Panc1 (cell line): ENCODE data around the gene DHCR7. TPM values are rescaled to one million over a fixed set of nuclear protein-coding genes. Genes with fewer than 3 reads are reported as not detected.

Experiments used
- ATAC-seq: fragments of 200-7000 bp; cut with Tn5 transposase; 2 replicates; pipeline ENCODE4 v1.9.1; 2020; ENCODE audit warnings: mild to moderate bottlenecking, moderate library complexity
- BruUV-seq: library from RNA; stranded (reverse); fragments of 400-500 nt; replicated peaks from 2 replicates; lab custom pipeline; 2021; lab: Mats Ljungman, UMichigan
- CTCF ChIA-PET: fragments of 300-600 bp; sonication (Branson Sonifier 250); formaldehyde crosslinking; loops from one replicate; lab custom pipeline; 2022; ENCODE audit warnings: antibody characterized with exemption; lab: Charles Lee
- POLR2A ChIA-PET: fragments of 300-600 bp; sonication (Branson Sonifier 250); formaldehyde crosslinking; loops from one replicate; lab custom pipeline; 2022; ENCODE audit warnings: antibody characterized with exemption; lab: Charles Lee
- DNase-seq: peaks from one replicate; pipeline ENCODE4 v3.0.0-alpha.2; 2010; ENCODE audit warnings: low read depth, low spot score
- H3K27ac ChIP-seq: 2 replicates; pipeline ENCODE4 v1.5.1; 2011; ENCODE audit warnings: mild to moderate bottlenecking, low read length, inconsistent platforms
- H3K27me3 ChIP-seq: fragments of 200-500 bp; sonication (Bioruptor generic); 2 replicates; pipeline ENCODE4 v1.6.0; 2014; ENCODE audit warnings: low read length, inconsistent platforms; ENCODE audit not compliant: control insufficient read depth, insufficient read depth
- H3K36me3 ChIP-seq: fragments of 200-500 bp; sonication (Bioruptor generic); 2 replicates; pipeline ENCODE4 v1.5.1; 2014; ENCODE audit warnings: inconsistent platforms, mild to moderate bottlenecking, low read length, moderate library complexity; ENCODE audit not compliant: control insufficient read depth, insufficient read depth
- H3K4me1 ChIP-seq: 2 replicates; pipeline ENCODE4 v1.5.1; 2011; ENCODE audit warnings: inconsistent platforms, mild to moderate bottlenecking, low read length, moderate library complexity; ENCODE audit not compliant: control insufficient read depth, insufficient read depth
- H3K4me3 ChIP-seq, 2 experiments: 2 replicates each; pipeline ENCODE4 v1.5.1; 2011 to 2012; ENCODE audit warnings: low read depth in 2 of 2, low read length in 2 of 2, mild to moderate bottlenecking in 2 of 2, inconsistent platforms in 1 of 2, moderate library complexity in 1 of 2
- H3K9me3 ChIP-seq: fragments of 200-500 bp; sonication (Bioruptor generic); 2 replicates; pipeline ENCODE4 v1.5.1; 2014; ENCODE audit warnings: low read depth, mild to moderate bottlenecking, inconsistent platforms, low read length, moderate library complexity; ENCODE audit not compliant: control insufficient read depth, insufficient read depth
- POLR2AphosphoS5 ChIP-seq: IDR thresholded peaks from 2 replicates; pipeline ENCODE4 v1.6.1; 2012; ENCODE audit warnings: mild to moderate bottlenecking, low read depth, low read length, moderate library complexity
- SIN3A ChIP-seq: IDR thresholded peaks from 2 replicates; pipeline ENCODE4 v1.6.1; 2012; ENCODE audit warnings: low read depth, mild to moderate bottlenecking, low read length, moderate library complexity, borderline replicate concordance; ENCODE audit not compliant: insufficient read depth
- TCF7L2 ChIP-seq: IDR thresholded peaks from 2 replicates; pipeline ENCODE4 v1.6.1; 2011; ENCODE audit warnings: mild to moderate bottlenecking, low read depth, low read length, inconsistent platforms
- in situ Hi-C: cut with HindIII; loops from 2 replicates; pipeline ENCODE4 v1.10.0; 2016; ENCODE audit warnings: low sequenced_read_pairs, low pct_unique_long_range_greater_than_20kb
- intact Hi-C: fragments of 100-400 bp; cut with micrococcal nuclease; formaldehyde crosslinking; loops from one replicate; pipeline ENCODE4 v1.10.0; 2022; ENCODE audit not compliant: unreplicated experiment
- total RNA-seq: library from RNA; stranded (reverse); gene quantifications from one replicate; pipeline ENCODE4 v1.2.1, GENCODE V29; 2021; ENCODE audit not compliant: unreplicated experiment
- TF ChIP-seq, protein P1 (sequence below): fragments of 450-650 bp; IDR thresholded peaks from 2 replicates; pipeline ENCODE4 v1.5.1; 2017; ENCODE audit warnings: mild to moderate bottlenecking
- TF ChIP-seq, protein P2 (sequence below), 2 experiments: IDR thresholded peaks; 2 replicates each; pipeline ENCODE4 v1.6.1; 2011 to 2012; ENCODE audit warnings: low read depth in 2 of 2, control low read depth in 1 of 2, low read length in 1 of 2, mild to moderate bottlenecking in 1 of 2, moderate library complexity in 1 of 2; ENCODE audit not compliant: insufficient read depth in 1 of 2

DHCR7 gene
- total RNA-seq, 1 experiment from 2014 or later: 356 TPM

DNA sequence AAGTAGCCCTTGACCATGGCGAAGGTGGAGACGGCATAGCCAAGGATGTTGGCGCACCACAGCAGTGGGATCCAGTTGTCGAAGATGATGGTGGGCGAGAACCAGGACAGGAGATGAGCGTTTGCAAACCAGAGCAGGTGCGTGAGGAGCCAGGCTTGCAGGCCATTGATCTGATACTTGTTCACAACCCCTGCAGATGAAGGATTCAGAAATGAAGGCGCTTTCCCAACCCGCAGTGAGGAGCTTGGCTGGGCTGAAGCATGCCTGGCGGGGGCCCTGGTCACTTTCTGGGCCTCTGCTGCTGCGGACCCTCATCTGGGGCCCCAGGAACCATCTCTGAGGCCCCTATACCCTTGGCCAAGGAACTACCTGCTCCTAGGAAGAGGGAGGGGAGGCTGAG lies 6.9 kb downstream of the DHCR7 start:
- no peak for ATAC-seq
- POLR2A ChIA-PET: no interaction called here
- in situ Hi-C loops (no loop called here), intact Hi-C loops (no loop called here)
- no peak overlapping the region for H3K4me3 ChIP-seq
- BruUV-seq: no TSS peak
- CTCF ChIA-PET: no interaction called here
- no peak for TF ChIP-seq POLR2AphosphoS5
- TF ChIP-seq, protein P1, sequence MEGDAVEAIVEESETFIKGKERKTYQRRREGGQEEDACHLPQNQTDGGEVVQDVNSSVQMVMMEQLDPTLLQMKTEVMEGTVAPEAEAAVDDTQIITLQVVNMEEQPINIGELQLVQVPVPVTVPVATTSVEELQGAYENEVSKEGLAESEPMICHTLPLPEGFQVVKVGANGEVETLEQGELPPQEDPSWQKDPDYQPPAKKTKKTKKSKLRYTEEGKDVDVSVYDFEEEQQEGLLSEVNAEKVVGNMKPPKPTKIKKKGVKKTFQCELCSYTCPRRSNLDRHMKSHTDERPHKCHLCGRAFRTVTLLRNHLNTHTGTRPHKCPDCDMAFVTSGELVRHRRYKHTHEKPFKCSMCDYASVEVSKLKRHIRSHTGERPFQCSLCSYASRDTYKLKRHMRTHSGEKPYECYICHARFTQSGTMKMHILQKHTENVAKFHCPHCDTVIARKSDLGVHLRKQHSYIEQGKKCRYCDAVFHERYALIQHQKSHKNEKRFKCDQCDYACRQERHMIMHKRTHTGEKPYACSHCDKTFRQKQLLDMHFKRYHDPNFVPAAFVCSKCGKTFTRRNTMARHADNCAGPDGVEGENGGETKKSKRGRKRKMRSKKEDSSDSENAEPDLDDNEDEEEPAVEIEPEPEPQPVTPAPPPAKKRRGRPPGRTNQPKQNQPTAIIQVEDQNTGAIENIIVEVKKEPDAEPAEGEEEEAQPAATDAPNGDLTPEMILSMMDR: no peak
- no peak for TF ChIP-seq TCF7L2
- TF ChIP-seq, protein P2, sequence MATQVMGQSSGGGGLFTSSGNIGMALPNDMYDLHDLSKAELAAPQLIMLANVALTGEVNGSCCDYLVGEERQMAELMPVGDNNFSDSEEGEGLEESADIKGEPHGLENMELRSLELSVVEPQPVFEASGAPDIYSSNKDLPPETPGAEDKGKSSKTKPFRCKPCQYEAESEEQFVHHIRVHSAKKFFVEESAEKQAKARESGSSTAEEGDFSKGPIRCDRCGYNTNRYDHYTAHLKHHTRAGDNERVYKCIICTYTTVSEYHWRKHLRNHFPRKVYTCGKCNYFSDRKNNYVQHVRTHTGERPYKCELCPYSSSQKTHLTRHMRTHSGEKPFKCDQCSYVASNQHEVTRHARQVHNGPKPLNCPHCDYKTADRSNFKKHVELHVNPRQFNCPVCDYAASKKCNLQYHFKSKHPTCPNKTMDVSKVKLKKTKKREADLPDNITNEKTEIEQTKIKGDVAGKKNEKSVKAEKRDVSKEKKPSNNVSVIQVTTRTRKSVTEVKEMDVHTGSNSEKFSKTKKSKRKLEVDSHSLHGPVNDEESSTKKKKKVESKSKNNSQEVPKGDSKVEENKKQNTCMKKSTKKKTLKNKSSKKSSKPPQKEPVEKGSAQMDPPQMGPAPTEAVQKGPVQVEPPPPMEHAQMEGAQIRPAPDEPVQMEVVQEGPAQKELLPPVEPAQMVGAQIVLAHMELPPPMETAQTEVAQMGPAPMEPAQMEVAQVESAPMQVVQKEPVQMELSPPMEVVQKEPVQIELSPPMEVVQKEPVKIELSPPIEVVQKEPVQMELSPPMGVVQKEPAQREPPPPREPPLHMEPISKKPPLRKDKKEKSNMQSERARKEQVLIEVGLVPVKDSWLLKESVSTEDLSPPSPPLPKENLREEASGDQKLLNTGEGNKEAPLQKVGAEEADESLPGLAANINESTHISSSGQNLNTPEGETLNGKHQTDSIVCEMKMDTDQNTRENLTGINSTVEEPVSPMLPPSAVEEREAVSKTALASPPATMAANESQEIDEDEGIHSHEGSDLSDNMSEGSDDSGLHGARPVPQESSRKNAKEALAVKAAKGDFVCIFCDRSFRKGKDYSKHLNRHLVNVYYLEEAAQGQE (IDR thresholded peaks at IDR 0.05; ENCODE audit: insufficient read depth in 1 of 2, low read depth in 2 of 2, low read length in 1 of 2): no peak
- no peak for TF ChIP-seq SIN3A
- DNase-seq: no peak
- no peak overlapping the region for H3K27ac ChIP-seq
- peaks cover 2% of the 10 kb centered on the region for H3K36me3 ChIP-seq
- no peaks in the 10 kb centered on the region for H3K4me1 ChIP-seq
- peaks cover 4% of the 10 kb centered on the region; the same call in 1 of the 2 replicates for H3K9me3 ChIP-seq
- no peaks in the 10 kb centered on the region for H3K27me3 ChIP-seq

DNA sequence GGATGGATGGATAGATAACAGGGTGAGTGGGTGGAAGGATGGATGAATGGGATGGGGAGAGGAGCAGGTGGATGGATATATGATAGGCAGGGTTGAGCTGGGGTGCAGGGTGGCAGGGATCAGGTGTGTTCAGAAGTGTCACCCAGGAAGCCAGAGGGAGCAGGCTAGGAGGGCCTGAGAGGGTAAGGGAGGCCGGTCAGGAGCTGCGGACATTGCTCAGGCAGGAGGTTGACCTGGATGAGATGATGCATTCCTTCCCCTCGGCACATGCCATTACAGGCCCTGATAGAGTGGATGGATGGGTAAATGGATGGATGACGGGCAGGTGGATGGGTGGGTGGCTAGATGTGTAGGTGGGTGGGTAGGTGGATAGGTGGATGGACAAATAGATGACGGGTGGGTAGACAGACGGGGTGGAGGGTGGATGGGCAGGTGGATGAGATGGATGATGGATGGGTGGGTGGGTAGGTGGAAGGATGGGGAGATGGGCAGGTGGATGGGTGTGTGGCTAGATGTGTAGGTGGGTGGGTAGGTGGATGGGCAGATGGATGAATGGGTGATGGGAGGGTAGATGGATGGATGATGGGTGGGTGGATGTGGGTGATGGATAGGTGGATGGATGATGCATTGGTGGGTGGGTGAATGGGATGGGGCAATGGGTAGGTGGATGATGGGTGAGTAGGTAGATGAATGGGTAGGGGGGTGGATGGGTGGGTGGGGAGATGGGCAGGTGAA lies 8.0 kb downstream of the DHCR7 start:
- H3K27ac ChIP-seq: no peak overlapping the region
- intact Hi-C loops (no loop called here), in situ Hi-C loops (no loop called here)
- CTCF ChIA-PET: no interaction called here
- no peaks in the 10 kb centered on the region; the same call in 1 of the 2 replicates for H3K36me3 ChIP-seq
- TF ChIP-seq, protein P2 (IDR thresholded peaks at IDR 0.05; ENCODE audit: insufficient read depth in 1 of 2, low read depth in 2 of 2, low read length in 1 of 2): no peak
- TF ChIP-seq POLR2AphosphoS5 (no peak), TCF7L2 (no peak), SIN3A (no peak)
- TF ChIP-seq, protein P1: no peak
- BruUV-seq: no TSS peak
- no peak for ATAC-seq
- no peak for DNase-seq
- H3K27me3 ChIP-seq: no peaks in the 10 kb centered on the region
- no peak overlapping the region for H3K4me3 ChIP-seq
- H3K9me3 ChIP-seq: no peaks in the 10 kb centered on the region
- H3K4me1 ChIP-seq: no peaks in the 10 kb centered on the region
- POLR2A ChIA-PET: interaction anchor here (0.6 kb wide), 1 partner anchor 161 kb away, joined by 4 read pairs; no protein-coding TSS in a partner anchor
